GM23248 (cell line): ENCODE measurements around the gene CAMTA1. TPM values are rescaled to one million over a fixed set of nuclear protein-coding genes. Genes with fewer than 3 reads are reported as not detected.
A peak's percentile ranks its signal among the peaks of the same experiment; 100 is the strongest.

ENCODE experiments used
- DNase-seq: peaks from one replicate; pipeline ENCODE4 v3.0.0-alpha.2; 2015
- H2AFZ ChIP-seq: fragments of 200-600 bp; sonication (generic); 2 replicates; pipeline ENCODE4 v1.6.1; 2016; ENCODE audit warnings: antibody characterized with exemption
- H3F3A ChIP-seq: fragments of 200-600 bp; sonication (generic); 2 replicates; pipeline ENCODE4 v1.6.1; 2016; ENCODE audit warnings: mild to moderate bottlenecking, antibody characterized with exemption, mixed run types; ENCODE audit not compliant: insufficient read depth
- H3K27ac ChIP-seq: fragments of 200-600 bp; sonication (generic); 2 replicates; pipeline ENCODE4 v1.5.1; 2016; ENCODE audit warnings: mild to moderate bottlenecking
- H3K27me3 ChIP-seq: fragments of 200-600 bp; sonication (generic); replicated peaks from 2 replicates; pipeline ENCODE4 v1.6.1; 2016; ENCODE audit warnings: mild to moderate bottlenecking; ENCODE audit not compliant: insufficient read depth
- H3K36me3 ChIP-seq: fragments of 200-600 bp; sonication (generic); 2 replicates; pipeline ENCODE4 v1.6.1; 2016; ENCODE audit warnings: low read depth, mild to moderate bottlenecking
- H3K4me1 ChIP-seq: fragments of 200-600 bp; sonication (generic); 2 replicates; pipeline ENCODE4 v1.6.1; 2016; ENCODE audit warnings: mild to moderate bottlenecking; ENCODE audit not compliant: insufficient read depth
- H3K4me2 ChIP-seq: fragments of 200-600 bp; sonication (generic); one replicate; pipeline ENCODE4 v1.6.1; 2016; ENCODE audit warnings: mild to moderate bottlenecking; ENCODE audit not compliant: unreplicated experiment
- H3K4me3 ChIP-seq: fragments of 200-600 bp; sonication (generic); 2 replicates; pipeline ENCODE4 v1.5.1; 2016; ENCODE audit warnings: mild to moderate bottlenecking
- H3K79me2 ChIP-seq: fragments of 200-600 bp; sonication (generic); 2 replicates; pipeline ENCODE4 v1.6.1; 2016; ENCODE audit warnings: mild to moderate bottlenecking; ENCODE audit not compliant: insufficient read depth
- H3K9ac ChIP-seq: fragments of 200-600 bp; sonication (generic); 2 replicates; pipeline ENCODE4 v1.6.1; 2016; ENCODE audit warnings: mild to moderate bottlenecking
- H3K9me2 ChIP-seq: fragments of 200-600 bp; sonication (generic); 2 replicates; pipeline ENCODE4 v1.6.1; 2016; ENCODE audit warnings: mixed run types, mild to moderate bottlenecking, moderate library complexity; ENCODE audit not compliant: insufficient read depth
- H3K9me3 ChIP-seq: fragments of 200-600 bp; sonication (generic); one replicate; pipeline ENCODE4 v1.6.1; 2017; ENCODE audit warnings: low read depth
- H4K20me1 ChIP-seq: fragments of 200-600 bp; sonication (generic); 2 replicates; pipeline ENCODE4 v1.6.0; 2016; ENCODE audit not compliant: insufficient read depth
- EZH2 ChIP-seq: fragments of 200-600 bp; sonication (generic); IDR thresholded peaks from 2 replicates; pipeline ENCODE4 v1.6.1; 2018; ENCODE audit warnings: antibody characterized with exemption, mild to moderate bottlenecking; ENCODE audit not compliant: insufficient read depth, poor library complexity, severe bottlenecking
- EZH2phosphoT487 ChIP-seq: fragments of 200-600 bp; sonication (generic); IDR thresholded peaks from 2 replicates; pipeline ENCODE4 v1.6.1; 2018; ENCODE audit warnings: antibody characterized with exemption, moderate library complexity, mild to moderate bottlenecking, low read depth; ENCODE audit not compliant: insufficient read depth
- WGBS, 2 experiments: methylation state at CpG; one replicate each; pipeline ENCODE4 v1.1.6; 2015 to 2017; ENCODE audit warnings: low lambda C conversion rate in 2 of 2, low coverage in 1 of 2; ENCODE audit errors: missing lambda C conversion rate in 2 of 2; 5-methylcytosine and 5-hydroxymethylcytosine counted together
- in situ Hi-C: fragments of 300-500 bp; cut with MboI; formaldehyde crosslinking; loops from 2 replicates; pipeline ENCODE4 v1.15.0; 2020
- polyA plus RNA-seq: library from polyadenylated mRNA; unstranded; fragments of >200 nt; fragmentation: Nextera tagmentation; extraction: Ambion mirVana; gene quantifications from 2 replicates; pipeline ENCODE4 v1.2.1, GENCODE V29; 2016
- total RNA-seq: library from RNA; depleted of rRNA; stranded (reverse); fragments of >200 nt; shearing (Covaris generic); gene quantifications from 2 replicates; pipeline ENCODE4 v1.2.3, GENCODE V29; 2014

CAMTA1 gene
- total and polyA plus RNA-seq, 2 experiments from 2014 or later: 50.1 to 165 TPM

DNA sequence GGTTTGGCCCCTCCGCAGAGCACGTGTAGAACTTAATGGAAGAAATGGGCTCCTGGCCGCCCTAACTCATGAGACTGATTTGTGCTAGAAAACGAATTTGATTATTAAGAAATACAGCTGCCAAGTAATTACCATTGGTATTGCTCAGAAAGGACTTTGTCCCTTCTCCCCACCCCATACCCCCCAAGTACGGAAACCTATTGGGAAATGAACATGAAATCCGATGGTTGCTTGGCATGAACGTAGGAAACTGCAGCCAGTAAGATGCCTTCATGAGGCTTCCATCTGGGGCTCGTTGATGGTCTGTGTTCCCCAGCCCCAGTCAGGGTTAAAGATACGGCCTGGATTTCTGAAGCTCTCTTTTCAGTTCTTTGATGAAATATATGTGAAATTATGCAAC, 1020.2 kb downstream of the CAMTA1 start:
- H3K4me2 ChIP-seq: no peak overlapping the region
- in situ Hi-C loops: no loop called here
- no peaks in the 10 kb centered on the region for H3K79me2 ChIP-seq
- no peaks in the 10 kb centered on the region for H3K9me2 ChIP-seq
- H3K9me3 ChIP-seq: no peaks in the 10 kb centered on the region
- H3K27ac ChIP-seq: no peak overlapping the region
- no peak for DNase-seq
- H3K4me1 ChIP-seq: 0 out of 2 replicates have a peak, but pooled peaks cover 4% of the 10 kb centered on the region
- WGBS, 2 experiments: 77 to 79% methylated on average over 9 of the region's 9 CpGs
- 0 out of 2 replicates have a peak, but pooled peaks cover 5% of the 10 kb centered on the region for H3F3A ChIP-seq
- H3K4me3 ChIP-seq: no peak overlapping the region
- H3K9ac ChIP-seq: no peak overlapping the region
- H3K27me3 ChIP-seq: no peaks in the 10 kb centered on the region
- no peaks in the 10 kb centered on the region for H4K20me1 ChIP-seq
- H2AFZ ChIP-seq: no peak overlapping the region
- TF ChIP-seq EZH2 (no peak), EZH2phosphoT487 (no peak)
- 0 out of 2 replicates have a peak, but pooled peaks cover 3% of the 10 kb centered on the region for H3K36me3 ChIP-seq

DNA sequence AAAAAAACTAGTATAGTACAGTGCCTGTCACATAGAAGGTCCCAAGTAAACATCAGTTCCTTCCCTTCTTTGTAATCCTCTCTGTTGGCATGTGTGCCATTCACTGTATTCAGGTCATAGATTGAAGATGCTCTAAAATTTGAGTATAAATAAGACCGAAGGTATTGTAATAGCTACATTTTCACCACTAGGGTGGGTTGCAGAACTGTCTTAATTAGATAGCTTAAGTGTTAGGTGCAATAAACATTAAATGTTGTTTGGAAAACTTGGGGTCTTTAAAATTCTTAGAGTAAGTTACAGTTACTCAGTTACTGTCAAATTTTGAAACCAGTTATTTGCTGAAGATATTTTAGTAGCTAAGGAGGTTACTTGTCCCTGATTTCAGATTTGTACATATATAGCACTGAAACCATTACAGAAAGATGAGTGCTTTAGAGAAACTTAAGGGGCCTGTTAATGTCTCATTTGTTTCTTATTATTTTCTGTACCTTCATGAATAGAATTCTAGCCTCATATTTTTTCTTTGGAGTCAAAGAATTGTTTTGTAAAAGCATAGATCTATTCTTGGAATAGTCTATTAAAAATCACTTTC, 1023.1 kb downstream of the CAMTA1 start:
- Histone ChIP-seq H4K20me1 (no peaks in the 10 kb centered on the region), H3K9ac (no peak overlapping the region), H3K9me2 (no peaks in the 10 kb centered on the region), H3K27ac (no peak overlapping the region), H3K4me3 (no peak overlapping the region), H3K4me1 (0 out of 2 replicates have a peak, but pooled peaks cover 7% of the 10 kb centered on the region), H3K79me2 (no peaks in the 10 kb centered on the region), H3F3A (0 out of 2 replicates have a peak, but pooled peaks cover 5% of the 10 kb centered on the region), H3K36me3 (peaks cover 6% of the 10 kb centered on the region; the same call in 1 of the 2 replicates), H3K27me3 (no peaks in the 10 kb centered on the region), H3K9me3 (no peaks in the 10 kb centered on the region), H2AFZ (no peak overlapping the region), H3K4me2 (no peak overlapping the region)
- no peak for TF ChIP-seq EZH2
- TF ChIP-seq EZH2phosphoT487: no peak
- DNase-seq: peak; percentile 43
- 3 to 6% methylated on average over 1 of the region's 1 CpG for WGBS, 2 experiments
- in situ Hi-C loops: no loop called here

DNA sequence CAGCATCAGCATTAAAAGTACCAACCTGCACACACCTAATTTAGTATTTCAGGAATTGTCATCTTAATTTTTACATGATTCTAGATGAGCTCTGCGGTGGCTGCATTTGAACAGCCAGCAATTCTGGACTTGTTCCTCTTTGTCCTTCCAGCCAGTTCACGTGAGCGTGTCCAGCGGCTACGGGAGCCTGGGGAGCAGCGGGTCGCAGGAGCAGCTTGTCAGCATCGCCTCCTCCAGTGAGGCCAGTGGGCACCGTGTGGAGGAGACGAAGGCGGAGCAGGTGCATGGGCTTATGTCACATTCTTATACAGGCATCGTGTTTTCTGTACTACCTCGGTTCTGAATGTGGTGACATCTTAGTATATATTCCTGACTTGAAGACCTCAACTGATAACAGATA, 1024.5 kb downstream of the CAMTA1 start:
- 95% methylated on average over 13 of the region's 13 CpGs for WGBS, 2 experiments
- TF ChIP-seq EZH2 (no peak), EZH2phosphoT487 (no peak)
- in situ Hi-C loops: no loop called here
- peaks cover 13% of the 10 kb centered on the region; the same call in 1 of the 2 replicates for H3K36me3 ChIP-seq
- H3K4me1 ChIP-seq: 0 out of 2 replicates have a peak, but pooled peaks cover 7% of the 10 kb centered on the region
- no peak overlapping the region for H3K9ac ChIP-seq
- no peak overlapping the region for H3K27ac ChIP-seq
- no peaks in the 10 kb centered on the region for H3K79me2 ChIP-seq
- H3K27me3 ChIP-seq: no peaks in the 10 kb centered on the region
- no peaks in the 10 kb centered on the region for H3K9me3 ChIP-seq
- H3K9me2 ChIP-seq: no peaks in the 10 kb centered on the region
- H2AFZ ChIP-seq: no peak overlapping the region
- H3F3A ChIP-seq: 0 out of 2 replicates have a peak, but pooled peaks cover 5% of the 10 kb centered on the region
- no peak overlapping the region for H3K4me3 ChIP-seq
- H3K4me2 ChIP-seq: no peak overlapping the region
- DNase-seq: no peak
- H4K20me1 ChIP-seq: no peaks in the 10 kb centered on the region

DNA sequence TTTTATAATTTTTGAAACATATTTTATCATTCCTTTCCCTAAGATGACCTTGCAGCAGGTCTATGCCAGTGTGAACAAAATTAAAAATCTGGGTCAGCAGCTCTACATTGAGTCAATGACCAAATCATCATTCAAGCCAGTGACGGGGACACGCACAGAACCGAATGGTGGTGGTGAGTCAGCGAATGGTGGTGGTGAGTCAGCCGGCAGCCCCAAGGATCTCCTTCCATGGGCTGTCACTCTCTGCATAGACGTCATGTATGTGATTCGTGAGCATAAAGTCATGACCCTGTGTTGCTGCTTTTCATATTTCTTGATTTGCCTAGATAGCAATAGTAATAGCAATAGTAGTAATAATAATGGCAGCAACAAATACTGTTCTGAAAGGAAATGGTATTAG, 1025.1 kb downstream of the CAMTA1 start:
- 0 out of 2 replicates have a peak, but pooled peaks cover 5% of the 10 kb centered on the region for H3F3A ChIP-seq
- H3K79me2 ChIP-seq: no peaks in the 10 kb centered on the region
- H3K4me2 ChIP-seq: no peak overlapping the region
- H3K36me3 ChIP-seq: peaks cover 13% of the 10 kb centered on the region; the same call in 1 of the 2 replicates
- peak; percentile 96 for DNase-seq
- no peak overlapping the region for H3K9ac ChIP-seq
- no peaks in the 10 kb centered on the region for H3K9me2 ChIP-seq
- no peak overlapping the region for H3K4me3 ChIP-seq
- H4K20me1 ChIP-seq: no peaks in the 10 kb centered on the region
- H3K27me3 ChIP-seq: no peaks in the 10 kb centered on the region
- no peak overlapping the region for H2AFZ ChIP-seq
- H3K9me3 ChIP-seq: no peaks in the 10 kb centered on the region
- no peak overlapping the region for H3K27ac ChIP-seq
- no peak for TF ChIP-seq EZH2
- TF ChIP-seq EZH2phosphoT487: no peak
- in situ Hi-C loops: no loop called here
- 0 out of 2 replicates have a peak, but pooled peaks cover 7% of the 10 kb centered on the region for H3K4me1 ChIP-seq
- 3 to 5% methylated on average over 7 of the region's 7 CpGs for WGBS, 2 experiments
